HL-60 (cell line): ENCODE data around the gene HPCA.

Experiments used
- DNase-seq, 2 experiments: peaks; one replicate each; pipeline ENCODE4 v3.0.0-alpha.2; 2010 to 2020; ENCODE audit warnings: low read depth in 1 of 2, low spot score in 1 of 2
- H3K27ac ChIP-seq: fragments of 250-450 bp; sonication (Bioruptor Pico); replicated peaks from 2 replicates; pipeline ENCODE4 v1.5.1; 2020; ENCODE audit warnings: mild to moderate bottlenecking, moderate library complexity
- H3K27me3 ChIP-seq: fragments of 250-450 bp; sonication (Bioruptor Pico); 2 replicates; pipeline ENCODE4 v1.5.1; 2021; ENCODE audit warnings: mild to moderate bottlenecking, moderate library complexity; ENCODE audit not compliant: insufficient read depth, poor library complexity, severe bottlenecking
- H3K4me3 ChIP-seq: replicated peaks from 2 replicates; pipeline ENCODE4 v1.5.1; 2011; ENCODE audit warnings: mild to moderate bottlenecking, control low read depth, low read length; ENCODE audit not compliant: insufficient read depth
- GABPA ChIP-seq: IDR thresholded peaks from 2 replicates; pipeline ENCODE4 v1.6.1; 2012; ENCODE audit warnings: low read depth
- POLR2AphosphoS5 ChIP-seq: IDR thresholded peaks from 2 replicates; pipeline ENCODE4 v1.6.1; 2012; ENCODE audit warnings: low read depth
- SPI1 ChIP-seq: IDR thresholded peaks from 2 replicates; pipeline ENCODE4 v1.6.1; 2012; ENCODE audit warnings: low read depth, mild to moderate bottlenecking, borderline replicate concordance
- TF ChIP-seq, protein P1 (sequence below): IDR thresholded peaks from one replicate; pipeline ENCODE4 v1.5.1; 2011; ENCODE audit warnings: low read length, control low read depth, inconsistent platforms; ENCODE audit not compliant: insufficient read depth
- TF ChIP-seq, protein P2 (sequence below): IDR thresholded peaks from 2 replicates; pipeline ENCODE4 v1.6.1; 2012; ENCODE audit warnings: low read depth; ENCODE audit not compliant: insufficient replicate concordance

HPCA gene

DNA sequence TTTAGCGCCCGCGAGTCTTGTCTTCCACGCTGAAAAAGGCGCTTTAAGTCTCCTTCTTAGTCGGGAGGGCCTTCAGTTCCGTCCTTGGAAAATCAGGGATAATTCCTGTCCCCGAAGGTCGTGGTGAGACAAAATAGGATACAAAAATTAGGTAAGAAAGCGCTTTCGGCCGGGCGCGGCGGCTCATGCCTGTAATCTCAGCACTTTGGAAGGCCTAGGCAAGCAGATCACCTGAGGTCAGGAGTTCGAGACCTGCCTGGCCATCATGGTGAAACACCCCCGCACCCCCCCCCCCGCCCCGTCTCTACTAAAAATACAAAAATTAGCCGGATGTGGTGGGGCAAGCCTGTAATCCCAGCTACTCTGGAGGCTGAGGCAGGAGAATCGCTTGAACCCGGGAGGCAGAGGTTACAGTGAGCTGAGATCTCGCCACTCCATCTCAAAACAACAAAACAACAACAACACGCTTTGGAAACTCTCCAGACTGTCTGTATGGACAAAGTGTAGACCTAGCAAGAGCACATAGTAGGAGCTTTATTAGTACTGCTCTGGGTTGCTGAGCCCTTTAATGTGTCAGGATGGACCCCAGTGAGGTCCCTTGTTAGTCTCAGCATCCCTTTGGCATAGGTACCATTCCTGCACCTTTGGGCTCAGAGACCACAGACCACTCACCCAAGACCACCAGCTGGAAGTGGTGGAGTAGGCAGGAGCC is 15.7 kb downstream of the HPCA start:
- Histone ChIP-seq H3K27ac (no peak overlapping the region), H3K4me3 (no peak overlapping the region), H3K27me3 (peaks cover 41% of the 10 kb centered on the region)
- no peak for DNase-seq
- TF ChIP-seq, protein P1, sequence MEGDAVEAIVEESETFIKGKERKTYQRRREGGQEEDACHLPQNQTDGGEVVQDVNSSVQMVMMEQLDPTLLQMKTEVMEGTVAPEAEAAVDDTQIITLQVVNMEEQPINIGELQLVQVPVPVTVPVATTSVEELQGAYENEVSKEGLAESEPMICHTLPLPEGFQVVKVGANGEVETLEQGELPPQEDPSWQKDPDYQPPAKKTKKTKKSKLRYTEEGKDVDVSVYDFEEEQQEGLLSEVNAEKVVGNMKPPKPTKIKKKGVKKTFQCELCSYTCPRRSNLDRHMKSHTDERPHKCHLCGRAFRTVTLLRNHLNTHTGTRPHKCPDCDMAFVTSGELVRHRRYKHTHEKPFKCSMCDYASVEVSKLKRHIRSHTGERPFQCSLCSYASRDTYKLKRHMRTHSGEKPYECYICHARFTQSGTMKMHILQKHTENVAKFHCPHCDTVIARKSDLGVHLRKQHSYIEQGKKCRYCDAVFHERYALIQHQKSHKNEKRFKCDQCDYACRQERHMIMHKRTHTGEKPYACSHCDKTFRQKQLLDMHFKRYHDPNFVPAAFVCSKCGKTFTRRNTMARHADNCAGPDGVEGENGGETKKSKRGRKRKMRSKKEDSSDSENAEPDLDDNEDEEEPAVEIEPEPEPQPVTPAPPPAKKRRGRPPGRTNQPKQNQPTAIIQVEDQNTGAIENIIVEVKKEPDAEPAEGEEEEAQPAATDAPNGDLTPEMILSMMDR, result no peak
- TF ChIP-seq, protein P2, sequence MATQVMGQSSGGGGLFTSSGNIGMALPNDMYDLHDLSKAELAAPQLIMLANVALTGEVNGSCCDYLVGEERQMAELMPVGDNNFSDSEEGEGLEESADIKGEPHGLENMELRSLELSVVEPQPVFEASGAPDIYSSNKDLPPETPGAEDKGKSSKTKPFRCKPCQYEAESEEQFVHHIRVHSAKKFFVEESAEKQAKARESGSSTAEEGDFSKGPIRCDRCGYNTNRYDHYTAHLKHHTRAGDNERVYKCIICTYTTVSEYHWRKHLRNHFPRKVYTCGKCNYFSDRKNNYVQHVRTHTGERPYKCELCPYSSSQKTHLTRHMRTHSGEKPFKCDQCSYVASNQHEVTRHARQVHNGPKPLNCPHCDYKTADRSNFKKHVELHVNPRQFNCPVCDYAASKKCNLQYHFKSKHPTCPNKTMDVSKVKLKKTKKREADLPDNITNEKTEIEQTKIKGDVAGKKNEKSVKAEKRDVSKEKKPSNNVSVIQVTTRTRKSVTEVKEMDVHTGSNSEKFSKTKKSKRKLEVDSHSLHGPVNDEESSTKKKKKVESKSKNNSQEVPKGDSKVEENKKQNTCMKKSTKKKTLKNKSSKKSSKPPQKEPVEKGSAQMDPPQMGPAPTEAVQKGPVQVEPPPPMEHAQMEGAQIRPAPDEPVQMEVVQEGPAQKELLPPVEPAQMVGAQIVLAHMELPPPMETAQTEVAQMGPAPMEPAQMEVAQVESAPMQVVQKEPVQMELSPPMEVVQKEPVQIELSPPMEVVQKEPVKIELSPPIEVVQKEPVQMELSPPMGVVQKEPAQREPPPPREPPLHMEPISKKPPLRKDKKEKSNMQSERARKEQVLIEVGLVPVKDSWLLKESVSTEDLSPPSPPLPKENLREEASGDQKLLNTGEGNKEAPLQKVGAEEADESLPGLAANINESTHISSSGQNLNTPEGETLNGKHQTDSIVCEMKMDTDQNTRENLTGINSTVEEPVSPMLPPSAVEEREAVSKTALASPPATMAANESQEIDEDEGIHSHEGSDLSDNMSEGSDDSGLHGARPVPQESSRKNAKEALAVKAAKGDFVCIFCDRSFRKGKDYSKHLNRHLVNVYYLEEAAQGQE, result no peak
- TF ChIP-seq SPI1 (no peak), POLR2AphosphoS5 (no peak), GABPA (no peak)

DNA sequence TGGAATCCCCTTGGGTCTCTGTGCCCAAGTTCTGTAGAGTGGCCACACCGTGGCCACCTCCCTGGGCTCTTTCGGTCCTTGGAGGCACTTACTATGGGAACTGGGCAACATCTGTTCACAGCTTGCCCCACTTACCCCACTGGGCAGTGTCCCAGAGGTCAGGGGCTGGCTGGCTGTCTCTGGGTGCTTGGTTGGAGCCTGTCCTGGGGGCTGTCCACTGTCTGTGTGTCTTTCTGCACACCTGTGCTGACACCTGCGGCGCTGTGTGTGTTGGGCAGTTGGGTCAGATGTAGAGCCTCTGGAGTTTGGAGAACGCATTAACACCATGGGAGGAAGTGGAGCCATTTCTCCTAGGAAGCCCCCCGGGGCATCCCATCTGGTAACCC is 16.2 kb downstream of the HPCA start:
- Histone ChIP-seq H3K4me3 (no peak overlapping the region), H3K27ac (no peak overlapping the region), H3K27me3 (peaks cover 41% of the 10 kb centered on the region)
- TF ChIP-seq GABPA, result no peak
- TF ChIP-seq, protein P1, result no peak
- no peak for TF ChIP-seq SPI1
- TF ChIP-seq, protein P2, result no peak
- no peak for TF ChIP-seq POLR2AphosphoS5
- DNase-seq, result no peak

GRCh38 chr1:32903991-32904785 is 17.9 kb downstream of the HPCA start:
- TF ChIP-seq, protein P2, result no peak
- no peak for TF ChIP-seq SPI1
- DNase-seq, result no peak
- peaks cover 35% of the 10 kb centered on the region for H3K27me3 ChIP-seq
- H3K4me3 ChIP-seq, result no peak overlapping the region
- H3K27ac ChIP-seq, result no peak overlapping the region
